ENCODE measurements around the gene TAS2R46.
"Not testable (repeated sequence)": the region's sequence is repeated elsewhere in the genome, so short reads cannot be mapped to it uniquely, and the experiment has no call there.

Gene TAS2R46, protein sequence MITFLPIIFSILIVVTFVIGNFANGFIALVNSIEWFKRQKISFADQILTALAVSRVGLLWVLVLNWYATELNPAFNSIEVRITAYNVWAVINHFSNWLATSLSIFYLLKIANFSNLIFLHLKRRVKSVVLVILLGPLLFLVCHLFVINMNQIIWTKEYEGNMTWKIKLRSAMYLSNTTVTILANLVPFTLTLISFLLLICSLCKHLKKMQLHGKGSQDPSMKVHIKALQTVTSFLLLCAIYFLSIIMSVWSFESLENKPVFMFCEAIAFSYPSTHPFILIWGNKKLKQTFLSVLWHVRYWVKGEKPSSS

DNA sequence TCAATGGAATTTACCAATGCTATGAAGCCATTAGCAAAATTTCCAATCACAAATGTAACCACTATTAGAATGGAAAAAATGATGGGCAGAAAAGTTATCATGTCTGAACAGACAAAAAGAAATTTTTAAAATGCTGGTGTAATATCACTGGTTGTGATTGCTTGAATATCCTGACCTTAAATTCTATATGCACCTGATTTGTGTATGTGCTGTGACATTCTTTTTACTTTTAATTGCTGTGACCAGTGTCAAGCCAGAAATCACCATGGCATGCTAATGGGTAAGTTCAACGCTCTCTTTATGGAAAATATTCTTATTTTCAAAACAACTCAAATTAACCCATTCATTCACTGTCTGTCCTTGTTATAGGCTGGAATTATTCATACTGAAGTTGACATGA lies at the start of gene TAS2R46:
Gene TAS2R46, minus strand, starts transcription at position 101 of the 400 bp plus-strand sequence. Its CDS starts 0 bp downstream, at position 101.
- not testable (repeated sequence) for ATAC-seq

GRCh38 chr12:11111213-11111612 lies 49.1 kb upstream of the TAS2R46 start:
- not testable (repeated sequence) for ATAC-seq

- ATAC-seq: no peak
These were observed 46.8 kb upstream of the TAS2R46 start for GRCh38 chr12:11108862-11109261.

DNA sequence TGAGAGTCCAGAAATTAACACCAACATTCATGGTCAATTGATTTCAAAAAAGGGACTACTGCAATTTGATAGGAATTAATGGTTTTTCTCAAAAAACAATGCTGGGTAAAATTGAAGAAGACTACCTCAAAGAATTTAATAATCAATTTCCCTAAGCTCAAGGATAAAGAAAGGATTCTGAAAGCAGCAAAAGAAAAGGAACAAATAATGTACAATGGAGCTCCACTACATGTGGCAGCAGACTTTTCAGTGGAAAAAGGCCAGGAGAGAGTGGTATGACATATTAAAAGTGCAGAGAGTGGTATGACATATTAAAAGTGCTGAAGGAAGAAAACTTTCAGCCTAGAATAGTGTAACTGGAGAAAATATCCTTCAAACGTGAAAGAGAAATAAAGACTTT lies 45.6 kb upstream of the TAS2R46 start:
- ATAC-seq: no peak

DNA sequence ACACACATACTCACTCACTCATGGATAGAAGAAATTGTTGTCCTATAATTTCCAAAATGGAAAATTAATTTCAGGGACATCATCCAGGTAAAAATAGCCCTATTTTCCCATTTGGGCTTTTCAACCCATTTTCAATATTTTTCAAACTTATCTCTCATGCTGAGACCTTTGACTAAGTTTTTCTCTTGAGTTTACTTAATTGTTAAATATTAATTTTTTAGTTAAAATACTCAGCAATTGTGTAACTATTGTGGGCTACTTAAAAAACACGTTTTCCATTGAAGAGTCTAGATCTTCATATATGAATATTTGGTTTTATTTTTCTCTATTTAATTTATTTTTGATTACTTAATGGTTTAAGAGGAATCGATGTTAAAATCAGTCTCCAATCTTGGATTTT lies 44.2 kb upstream of the TAS2R46 start:
- no peak for ATAC-seq

DNA sequence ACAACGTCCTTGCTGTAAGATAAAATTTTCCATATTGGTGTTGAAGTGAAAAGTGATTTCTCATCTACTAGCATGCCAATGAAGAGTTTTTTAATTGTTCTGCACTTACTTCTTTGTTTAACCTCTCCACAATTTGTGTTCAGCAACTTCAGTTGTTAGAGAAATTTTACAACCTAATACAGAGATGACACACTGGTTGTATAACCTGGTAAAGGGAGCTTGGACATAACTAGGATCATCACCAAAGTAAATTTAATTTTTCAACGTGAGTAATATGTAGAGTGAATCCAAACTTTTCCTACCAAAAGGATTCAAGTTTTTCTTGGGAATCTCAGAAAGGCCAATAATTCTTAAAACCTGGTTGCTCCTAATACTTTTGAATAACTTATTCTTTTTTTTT lies 43.5 kb upstream of the TAS2R46 start:
- ATAC-seq: no peak

GRCh38 chr12:11094910-11095309 lies 32.8 kb upstream of the TAS2R46 start:
- ATAC-seq: peak; percentile 41 to 75

GRCh38 chr12:11092128-11092527 lies 30.0 kb upstream of the TAS2R46 start, which contains the start of gene TAS2R43:
Gene TAS2R43 (minus strand): TSS chr12:11092313. CDS start chr12:11092229, 84 bp downstream.
- no peak for ATAC-seq

- no peak for ATAC-seq
These were observed 27.2 kb upstream of the TAS2R46 start for GRCh38 chr12:11089246-11089645.

DNA sequence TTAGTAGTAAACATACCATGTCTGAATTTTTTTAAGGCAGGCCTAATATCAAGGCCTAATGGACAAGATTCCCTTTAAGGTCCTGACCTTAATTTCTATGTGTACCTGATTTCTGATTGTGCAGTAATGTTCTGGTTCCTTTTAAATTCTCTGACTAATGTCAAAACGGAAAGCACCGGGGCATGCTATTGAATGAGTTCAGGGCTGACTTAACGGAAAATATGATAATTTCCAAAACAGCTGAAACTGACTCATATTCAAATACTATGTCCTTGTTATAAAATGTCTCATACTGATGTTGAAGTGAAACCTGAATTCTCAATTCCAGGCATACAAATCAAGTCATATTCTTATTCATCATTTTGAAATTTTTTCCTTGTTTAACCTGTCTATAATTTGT lies 23.3 kb upstream of the TAS2R46 start:
- ATAC-seq: peak; percentile 93 to 98

- ATAC-seq: no peak
These were observed 19.9 kb upstream of the TAS2R46 start for GRCh38 chr12:11081987-11082386.

- peak; percentile 58 to 79 for ATAC-seq
These were observed 16.2 kb upstream of the TAS2R46 start for GRCh38 chr12:11078246-11078645.

DNA sequence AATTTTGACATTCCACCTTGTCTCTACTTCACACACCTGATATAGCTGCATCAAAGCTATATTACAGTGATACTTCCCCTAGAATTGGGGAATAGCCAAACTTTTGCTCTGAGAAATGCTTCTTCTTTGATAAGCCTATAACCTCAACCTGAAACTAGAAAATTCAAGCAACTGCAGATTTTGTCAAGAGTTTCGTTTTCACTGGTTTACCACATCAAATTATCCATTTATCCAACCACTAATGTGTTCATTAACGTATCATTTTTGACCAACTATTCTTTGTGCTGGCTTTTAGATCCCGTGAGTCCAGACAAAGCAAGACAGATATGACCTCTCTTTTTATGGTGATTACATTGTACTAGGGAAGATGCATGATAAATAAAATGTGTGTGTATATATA lies 13.5 kb upstream of the TAS2R46 start:
- peak; percentile 30 to 46 for ATAC-seq

DNA sequence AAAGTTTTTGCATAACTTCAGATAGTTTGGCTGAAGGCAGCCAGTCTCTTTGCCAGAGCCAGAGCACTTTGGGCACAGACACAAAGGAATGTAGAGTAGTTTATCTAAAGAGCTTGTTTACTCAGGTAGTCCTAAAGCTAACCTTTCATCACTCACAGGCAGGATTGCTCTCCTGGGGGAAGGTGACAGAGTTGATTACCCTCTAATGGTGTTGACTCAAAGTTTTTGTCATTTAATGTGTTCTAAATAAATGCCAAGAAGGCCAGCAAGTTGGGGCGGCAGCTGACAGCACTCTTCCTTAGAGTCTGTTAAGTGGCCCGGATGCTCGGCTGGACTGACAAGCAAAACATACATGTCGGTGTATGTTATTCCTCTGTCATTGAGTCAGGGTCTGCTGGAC lies 9.3 kb upstream of the TAS2R46 start:
- no peak for ATAC-seq

GRCh38 chr12:11070999-11071398 lies 8.9 kb upstream of the TAS2R46 start:
- no peak for ATAC-seq

DNA sequence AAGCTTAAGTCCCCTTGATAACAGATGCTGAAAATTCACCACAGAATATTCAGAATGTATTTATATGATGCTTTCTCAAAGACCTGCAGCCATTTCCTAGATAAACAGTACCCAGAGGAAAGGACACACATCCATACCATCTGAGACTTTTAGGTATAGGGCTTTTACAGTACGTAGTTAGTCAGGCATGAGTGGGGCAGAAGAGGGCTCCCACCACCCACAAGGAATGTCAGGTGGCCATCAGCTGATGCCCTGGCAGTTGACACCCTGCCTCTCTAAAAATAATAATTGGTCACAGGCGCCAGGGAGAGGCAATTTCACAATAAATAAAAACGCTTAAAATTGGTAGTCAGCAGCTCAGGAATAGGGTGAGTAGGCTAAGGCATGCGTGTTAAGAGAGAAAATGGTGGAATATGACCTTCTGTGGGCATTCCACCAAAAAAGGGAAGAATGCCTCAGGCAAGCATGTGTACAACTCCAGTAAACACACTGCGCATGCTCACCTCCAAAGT lies 7.8 kb upstream of the TAS2R46 start:
- no peak for ATAC-seq

DNA sequence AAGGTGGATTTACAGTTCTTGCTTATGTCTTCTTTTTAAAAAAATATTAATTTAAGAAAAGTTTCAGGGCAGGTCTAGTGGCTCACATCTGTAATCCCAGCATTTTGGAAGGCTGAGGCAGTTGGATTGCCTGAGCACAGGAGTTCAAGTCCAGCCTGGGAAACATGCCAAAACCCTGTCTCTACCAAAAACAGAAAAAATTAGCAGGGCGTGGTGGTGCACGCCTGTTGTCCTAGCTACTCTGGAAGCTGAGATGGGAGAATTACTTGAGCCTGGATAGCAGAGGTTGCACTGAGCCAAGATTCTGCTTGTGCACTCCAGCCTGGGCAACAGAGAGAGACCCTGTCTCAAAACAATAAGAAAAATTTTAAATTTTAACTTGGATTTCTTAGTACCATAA lies 5.4 kb upstream of the TAS2R46 start:
- ATAC-seq: no peak

DNA sequence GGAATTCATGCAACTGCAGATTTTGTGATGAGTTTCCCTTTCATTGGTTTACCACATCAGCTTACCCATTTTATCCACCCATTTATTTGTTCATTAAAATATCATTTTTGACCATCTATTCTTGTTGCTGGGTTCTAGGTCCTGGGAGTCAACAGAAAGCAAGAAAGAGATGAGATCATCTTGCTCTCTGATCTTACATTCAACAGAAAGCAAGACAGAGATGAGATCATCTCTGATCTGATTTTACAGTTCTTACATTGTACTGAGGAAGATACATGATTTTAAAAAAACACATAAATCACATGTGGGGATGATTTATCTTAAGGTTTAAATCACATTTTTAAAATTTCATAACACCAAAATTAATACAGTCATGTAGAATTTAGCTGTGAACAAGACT lies 2.3 kb downstream of the TAS2R46 start:
- peak; percentile 56 to 75 for ATAC-seq

DNA sequence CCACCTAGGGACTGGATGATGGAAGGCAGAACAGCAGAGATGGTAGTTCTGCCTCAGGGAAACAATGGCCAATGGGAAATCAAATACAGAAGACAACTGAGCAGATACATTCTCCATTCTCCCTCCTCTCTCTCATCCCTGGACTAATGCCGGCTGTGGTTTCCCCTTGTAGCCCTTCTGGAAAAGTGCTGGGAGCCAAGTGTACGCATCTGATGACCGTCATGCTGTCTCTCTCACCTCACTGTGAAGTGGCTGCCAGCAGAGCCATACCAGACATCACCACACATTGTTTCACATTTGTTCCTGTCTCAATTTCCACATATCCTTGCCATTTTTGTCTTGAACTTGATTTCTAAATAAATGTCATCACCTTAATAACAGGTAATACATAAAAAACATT lies 3.1 kb downstream of the TAS2R46 start:
- ATAC-seq: no peak

DNA sequence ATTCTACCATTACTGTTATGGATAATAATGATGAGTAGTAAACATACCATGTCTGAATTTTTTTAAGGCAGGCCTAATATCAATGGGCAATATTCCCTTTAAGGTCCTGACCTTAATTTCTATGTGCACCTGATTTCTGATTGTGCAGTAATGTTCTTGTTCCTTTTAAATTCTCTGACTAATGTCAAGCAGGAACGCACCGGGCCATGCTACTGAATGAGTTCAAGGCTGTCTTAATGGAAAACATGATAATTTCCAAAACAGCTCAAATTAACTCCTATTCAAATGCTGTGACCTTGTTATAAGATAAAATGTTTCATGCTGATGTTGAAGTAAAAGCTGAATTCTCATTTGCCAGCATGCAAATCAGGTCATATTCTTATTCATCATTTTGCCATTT lies 6.8 kb downstream of the TAS2R46 start:
- no peak for ATAC-seq

GRCh38 chr12:11049806-11050531 lies 12.1 kb downstream of the TAS2R46 start:
- not testable (repeated sequence) for ATAC-seq

- not testable (repeated sequence) for ATAC-seq
These were observed 20.7 kb downstream of the TAS2R46 start for GRCh38 chr12:11041366-11041765.

GRCh38 chr12:11040162-11040561 lies 21.9 kb downstream of the TAS2R46 start:
- no peak for ATAC-seq

DNA sequence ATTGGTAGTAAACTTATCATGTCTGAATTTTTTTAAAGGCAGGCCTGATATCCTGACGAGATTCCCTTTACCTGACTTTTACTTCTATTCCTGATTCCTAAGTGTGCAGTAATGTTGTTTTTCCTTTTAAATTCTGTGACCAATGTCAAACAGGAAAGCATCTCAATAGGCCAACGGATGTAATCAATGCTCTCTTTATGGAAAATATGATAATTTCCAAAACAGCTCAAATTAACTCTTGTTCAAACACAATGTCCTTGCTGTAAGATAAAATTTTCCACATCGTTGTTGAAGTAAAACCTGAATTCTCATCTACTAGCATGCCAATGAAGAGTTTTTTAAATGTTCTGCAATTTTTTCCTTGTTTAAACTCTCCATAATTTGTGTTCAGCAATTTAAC lies 22.9 kb downstream of the TAS2R46 start:
- ATAC-seq: no peak
